HUES6 (cell line): ENCODE measurements around the gene MADCAM1.
"Not testable (repeated sequence)": the region's sequence is repeated elsewhere in the genome, so short reads cannot be mapped to it uniquely, and the experiment has no call there.

Experiments used
- H3K27ac ChIP-seq: 2 replicates; pipeline ENCODE4 v1.7.0; 2013; ENCODE audit warnings: low read depth, mild to moderate bottlenecking, low read length, inconsistent platforms
- H3K27me3 ChIP-seq: 2 replicates; pipeline ENCODE4 v1.6.1; 2013; ENCODE audit warnings: low read length; ENCODE audit not compliant: control insufficient read depth, insufficient read depth
- H3K36me3 ChIP-seq: 2 replicates; pipeline ENCODE4 v1.6.1; 2013; ENCODE audit warnings: low read length; ENCODE audit not compliant: control insufficient read depth, insufficient read depth
- H3K4me1 ChIP-seq: 2 replicates; pipeline ENCODE4 v1.6.1; 2013; ENCODE audit warnings: low read length; ENCODE audit not compliant: control insufficient read depth, insufficient read depth
- H3K4me3 ChIP-seq: 2 replicates; pipeline ENCODE4 v1.5.1; 2013; ENCODE audit warnings: low read depth, low read length
- H3K9ac ChIP-seq: one replicate; pipeline ENCODE4 v1.6.1; 2013; ENCODE audit warnings: mild to moderate bottlenecking, low read length
- H3K9me3 ChIP-seq: 2 replicates; pipeline ENCODE4 v1.6.1; 2013; ENCODE audit warnings: low read depth, low read length; ENCODE audit not compliant: control insufficient read depth, insufficient read depth

Gene MADCAM1

DNA sequence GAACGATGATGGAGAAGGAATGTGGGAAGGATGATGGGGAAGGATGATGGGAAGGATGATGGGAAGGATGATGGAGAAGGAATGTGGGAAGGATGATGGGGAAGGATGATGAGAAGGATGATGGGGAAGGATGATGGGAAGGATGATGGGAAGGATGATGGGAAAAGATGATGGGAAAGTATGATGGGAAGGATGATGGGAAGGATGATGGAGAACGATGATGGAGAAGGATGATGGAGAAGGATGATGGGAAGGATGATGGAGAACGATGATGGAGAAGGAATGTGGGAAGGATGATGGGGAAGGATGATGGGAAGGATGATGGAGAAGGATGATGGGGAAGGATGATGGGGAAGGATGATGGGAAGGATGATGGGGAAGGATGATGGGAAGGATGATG is 15.2 kb upstream of the MADCAM1 start:
- Histone ChIP-seq H3K27me3 (peaks cover 13% of the 10 kb centered on the region; the same call in 1 of the 2 replicates), H3K4me1 (peaks cover 22% of the 10 kb centered on the region), H3K9me3 (peaks cover 14% of the 10 kb centered on the region)
- not testable (repeated sequence) for H3K4me3 ChIP-seq, H3K27ac ChIP-seq, H3K9ac ChIP-seq, H3K36me3 ChIP-seq

DNA sequence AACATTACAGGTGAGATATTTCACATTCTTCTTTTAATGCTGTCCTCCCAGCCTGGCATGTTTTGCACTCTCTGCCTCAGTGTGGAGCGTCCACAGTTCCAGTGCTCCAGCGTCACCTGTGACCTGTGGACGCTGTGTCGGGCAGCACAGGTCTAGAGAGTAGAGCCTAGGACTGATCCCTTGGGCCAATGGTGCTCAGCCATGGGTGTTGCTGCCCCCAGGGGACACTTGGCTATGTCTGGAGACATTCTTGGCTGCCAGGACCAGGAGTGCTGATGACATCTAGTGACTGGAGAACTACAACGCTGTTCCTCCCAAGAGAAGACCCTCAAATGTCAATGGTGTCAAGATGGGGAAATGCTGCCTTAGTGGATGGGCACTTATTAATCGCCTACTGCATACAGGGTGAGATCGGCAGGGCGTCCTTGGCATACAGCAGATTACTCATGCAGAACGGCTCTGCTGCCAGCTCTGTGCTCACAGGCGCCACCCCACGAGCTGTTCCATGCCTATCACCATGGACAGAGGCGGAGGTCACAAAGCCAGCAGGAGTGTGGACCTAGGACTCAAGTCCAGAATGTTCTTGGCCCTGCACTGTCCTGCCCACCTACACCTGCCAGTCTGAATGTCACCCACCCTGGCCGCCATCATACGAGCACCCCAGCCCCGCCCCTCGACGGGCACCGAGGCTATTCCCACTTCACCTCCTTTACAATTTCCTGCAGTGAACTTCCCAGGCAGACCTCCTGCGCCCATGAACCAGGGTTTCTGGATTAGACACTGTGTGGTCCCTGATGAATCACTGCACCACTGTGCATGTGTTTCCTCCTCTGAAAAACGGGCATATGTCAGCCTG is 13.9 kb upstream of the MADCAM1 start:
- peaks cover 13% of the 10 kb centered on the region; the same call in 1 of the 2 replicates for H3K27me3 ChIP-seq
- H3K9me3 ChIP-seq = peaks cover 14% of the 10 kb centered on the region
- no peak overlapping the region for H3K27ac ChIP-seq
- H3K4me3 ChIP-seq = no peak overlapping the region
- H3K36me3 ChIP-seq = no peaks in the 10 kb centered on the region
- no peak overlapping the region for H3K9ac ChIP-seq
- peaks cover 24% of the 10 kb centered on the region for H3K4me1 ChIP-seq

DNA sequence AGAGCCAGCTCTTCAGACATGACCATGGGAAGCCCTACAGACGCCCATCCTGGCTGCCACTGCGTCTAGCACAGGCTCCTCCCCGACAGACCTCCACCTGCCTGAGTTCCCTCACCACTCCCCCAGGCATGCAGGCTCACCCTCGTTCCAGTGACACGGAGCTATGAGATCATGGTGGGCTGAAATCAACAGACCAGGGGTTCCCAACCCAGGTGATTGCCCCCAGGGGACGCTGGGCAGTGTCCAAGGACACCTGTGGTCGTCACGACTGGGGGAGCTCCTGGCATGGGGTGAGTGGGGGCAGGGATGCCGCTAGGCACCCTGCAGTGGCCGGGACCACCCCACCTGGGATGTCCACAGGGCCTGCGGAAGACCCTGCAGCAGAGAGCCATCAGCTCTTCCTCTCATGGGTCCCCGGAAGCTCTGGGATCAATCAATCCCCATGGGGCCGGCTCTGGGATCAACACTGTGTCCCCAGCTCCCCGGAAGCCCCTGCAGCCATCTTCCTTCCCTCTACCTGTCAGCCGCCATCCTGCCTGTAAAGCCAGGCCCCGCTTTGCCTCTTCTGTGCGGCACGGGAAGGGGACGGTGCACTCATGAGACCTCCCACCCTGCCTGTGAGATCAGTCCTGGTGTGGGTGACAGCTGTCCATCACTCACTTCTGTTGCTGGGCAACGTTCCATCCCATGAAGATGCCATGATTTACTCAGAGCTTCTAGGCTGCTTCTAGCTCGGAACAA is 12.8 kb upstream of the MADCAM1 start:
- Histone ChIP-seq H3K27me3 (peaks cover 13% of the 10 kb centered on the region; the same call in 1 of the 2 replicates), H3K27ac (no peak overlapping the region), H3K4me1 (peaks cover 19% of the 10 kb centered on the region), H3K9ac (no peak overlapping the region), H3K9me3 (peaks cover 14% of the 10 kb centered on the region), H3K4me3 (no peak overlapping the region), H3K36me3 (no peaks in the 10 kb centered on the region)

DNA sequence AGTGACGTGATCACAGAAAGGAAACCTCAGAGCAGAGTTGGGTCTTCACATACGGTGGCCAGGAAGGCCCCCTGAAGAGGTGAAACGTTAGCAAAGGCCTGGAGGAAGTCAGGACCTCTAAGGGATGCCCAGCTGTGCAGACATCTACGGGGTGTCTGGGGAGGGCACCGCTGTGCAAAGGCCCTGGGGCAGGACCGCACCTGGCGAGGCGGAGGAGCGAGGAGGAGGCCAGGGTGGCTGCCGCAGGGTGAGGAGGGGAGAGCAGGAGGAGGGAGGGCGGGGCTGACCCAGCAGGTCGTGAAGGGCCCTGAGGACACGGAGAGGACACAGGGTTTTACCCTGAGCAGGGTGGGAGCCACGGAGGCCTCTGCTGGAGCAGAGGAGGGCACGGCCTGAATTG is 11.8 kb upstream of the MADCAM1 start:
- Histone ChIP-seq H3K27me3 (peaks cover 13% of the 10 kb centered on the region; the same call in 1 of the 2 replicates), H3K36me3 (no peaks in the 10 kb centered on the region), H3K9ac (no peak overlapping the region), H3K4me3 (no peak overlapping the region), H3K27ac (no peak overlapping the region), H3K4me1 (peaks cover 14% of the 10 kb centered on the region), H3K9me3 (peaks cover 14% of the 10 kb centered on the region)

DNA sequence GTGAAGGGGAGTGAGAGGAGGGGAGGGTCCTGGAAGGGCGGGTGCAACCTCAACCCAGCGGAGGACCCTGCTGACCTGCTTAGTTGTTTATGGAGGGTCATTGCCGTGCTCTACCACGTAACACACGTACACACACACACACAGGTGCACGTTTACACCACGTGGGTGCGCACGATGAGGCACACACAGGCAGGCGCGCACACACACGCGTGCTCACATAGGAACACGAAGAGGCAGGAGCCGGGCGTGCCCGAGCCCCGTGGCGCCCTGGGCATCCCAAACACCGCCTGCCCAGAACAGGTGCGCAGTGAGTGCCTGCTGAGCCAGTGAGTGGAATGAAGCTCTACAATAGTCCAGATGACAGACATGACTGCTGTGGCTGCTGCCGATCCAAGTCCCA is 11.2 kb upstream of the MADCAM1 start:
- H3K9ac ChIP-seq = peak overlapping the region; percentile 43
- H3K4me1 ChIP-seq = peaks cover 14% of the 10 kb centered on the region
- peaks cover 14% of the 10 kb centered on the region for H3K9me3 ChIP-seq
- H3K27ac ChIP-seq = no peak overlapping the region
- peak overlapping the region; percentile 39 for H3K4me3 ChIP-seq
- no peaks in the 10 kb centered on the region for H3K36me3 ChIP-seq
- peaks cover 13% of the 10 kb centered on the region; the same call in 1 of the 2 replicates for H3K27me3 ChIP-seq

DNA sequence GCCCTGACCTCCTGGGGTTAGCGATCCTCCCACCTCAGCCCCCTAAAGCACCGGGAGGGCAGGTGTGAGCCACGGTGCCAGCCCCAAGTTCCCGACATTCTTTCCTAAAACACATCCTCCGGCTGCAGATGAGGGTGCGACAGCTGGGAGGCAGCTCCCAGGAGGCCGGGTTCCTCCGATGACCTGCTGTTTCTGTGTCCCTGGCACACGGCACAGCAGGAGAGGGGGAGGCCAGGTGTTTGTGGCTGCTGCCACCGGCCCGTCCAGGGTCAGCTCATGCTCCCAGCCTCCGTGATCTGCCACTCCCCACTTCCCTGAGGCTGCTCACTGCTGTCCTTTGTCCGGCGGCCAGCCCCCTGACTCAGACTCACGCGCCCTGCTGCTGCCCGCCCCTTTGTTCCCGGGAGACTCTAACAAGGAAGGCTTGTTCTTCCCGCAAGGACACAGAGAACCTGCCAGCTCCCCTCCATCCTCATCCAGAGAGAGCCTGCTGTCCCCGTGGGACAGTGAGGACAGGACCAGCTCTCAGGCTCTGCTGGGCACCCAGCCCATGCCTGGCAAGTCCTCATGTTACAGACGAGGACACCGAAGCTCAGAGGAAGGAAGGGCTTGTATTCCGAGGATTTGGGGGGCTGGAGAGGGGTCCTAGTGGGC is 10.6 kb upstream of the MADCAM1 start:
- H3K4me1 ChIP-seq = peaks cover 14% of the 10 kb centered on the region
- H3K9ac ChIP-seq = peak overlapping the region; percentile 43
- H3K9me3 ChIP-seq = peaks cover 9% of the 10 kb centered on the region
- H3K36me3 ChIP-seq = no peaks in the 10 kb centered on the region
- peak overlapping the region; percentile 39 for H3K4me3 ChIP-seq
- H3K27me3 ChIP-seq = peaks cover 13% of the 10 kb centered on the region; the same call in 1 of the 2 replicates
- H3K27ac ChIP-seq = no peak overlapping the region

- Histone ChIP-seq H3K9me3 (no peaks in the 10 kb centered on the region), H3K27ac (peak overlapping the region; percentile 93), H3K9ac (peak overlapping the region; percentile 87), H3K4me3 (peak overlapping the region; percentile 94), H3K4me1 (peaks cover 16% of the 10 kb centered on the region), H3K27me3 (peaks cover 13% of the 10 kb centered on the region; the same call in 1 of the 2 replicates), H3K36me3 (no peaks in the 10 kb centered on the region)
Measured at GRCh38 chr19:488505-489417, 7.5 kb upstream of the MADCAM1 start.

GRCh38 chr19:489418-490196 is 6.7 kb upstream of the MADCAM1 start:
- H3K9ac ChIP-seq = peak overlapping the region; percentile 87
- peak overlapping the region; percentile 49; the same call in 1 of the 2 replicates for H3K27ac ChIP-seq
- H3K27me3 ChIP-seq = peaks cover 13% of the 10 kb centered on the region; the same call in 1 of the 2 replicates
- H3K4me1 ChIP-seq = peaks cover 18% of the 10 kb centered on the region
- peak overlapping the region; percentile 94 for H3K4me3 ChIP-seq
- no peaks in the 10 kb centered on the region for H3K36me3 ChIP-seq
- H3K9me3 ChIP-seq = no peaks in the 10 kb centered on the region

- H3K27me3 ChIP-seq = peaks cover 5% of the 10 kb centered on the region
- peaks cover 4% of the 10 kb centered on the region; the same call in 1 of the 2 replicates for H3K4me1 ChIP-seq
- no peaks in the 10 kb centered on the region for H3K36me3 ChIP-seq
- H3K9me3 ChIP-seq = no peaks in the 10 kb centered on the region
- H3K27ac ChIP-seq = no peak overlapping the region
- peak overlapping the region; percentile 28; the same call in 1 of the 2 replicates for H3K4me3 ChIP-seq
- no peak overlapping the region for H3K9ac ChIP-seq
Measured at GRCh38 chr19:491146-491741, 5.0 kb upstream of the MADCAM1 start.
